HG02943 (cell line): ENCODE results near the gene ATG10.
"Not testable (repeated sequence)": the region's sequence is repeated elsewhere in the genome, so short reads cannot be mapped to it uniquely, and the experiment has no call there.

Experiments
- ATAC-seq: cut with Tn5 transposase; IDR thresholded peaks from one replicate; pipeline ENCODE4 v1.9.1; 2021; ENCODE audit warnings: mild to moderate bottlenecking, low read depth, moderate library complexity; ENCODE audit not compliant: unreplicated experiment

ATG10 gene

GRCh38 chr5:81971712-81972491, at the start of gene ATG10:
Gene ATG10 (plus strand): TSS chr5:81972023. CDS start chr5:81987571, 15,548 bp downstream.
- ATAC-seq, result peak; percentile 92

GRCh38 chr5:81922854-81923279, 49.0 kb upstream of the ATG10 start:
- no peak for ATAC-seq

GRCh38 chr5:81924442-81924841, 47.4 kb upstream of the ATG10 start:
- ATAC-seq, result no peak

- ATAC-seq, result no peak
Observed at GRCh38 chr5:81925009-81925408, 46.8 kb upstream of the ATG10 start.

GRCh38 chr5:81925981-81926380, 45.8 kb upstream of the ATG10 start:
- ATAC-seq, result no peak

- ATAC-seq, result no peak
Observed at GRCh38 chr5:81936066-81936465, 35.8 kb upstream of the ATG10 start.

GRCh38 chr5:81936750-81937149, 35.1 kb upstream of the ATG10 start:
- no peak for ATAC-seq

- ATAC-seq, result no peak
Observed at GRCh38 chr5:81942746-81943145, 29.1 kb upstream of the ATG10 start.

GRCh38 chr5:81948349-81948748, 23.5 kb upstream of the ATG10 start:
- ATAC-seq, result no peak

GRCh38 chr5:81949462-81949861, 22.4 kb upstream of the ATG10 start:
- no peak for ATAC-seq

- ATAC-seq, result no peak
Observed at GRCh38 chr5:81950996-81951395, 20.8 kb upstream of the ATG10 start.

GRCh38 chr5:81954796-81955195, 17.0 kb upstream of the ATG10 start:
- ATAC-seq, result not testable (repeated sequence)

- ATAC-seq, result not testable (repeated sequence)
Observed at GRCh38 chr5:81958129-81958528, 13.7 kb upstream of the ATG10 start.

GRCh38 chr5:81961651-81962440, 10.0 kb upstream of the ATG10 start:
- no peak for ATAC-seq

GRCh38 chr5:81963544-81963943, 8.3 kb upstream of the ATG10 start:
- ATAC-seq, result no peak

GRCh38 chr5:81965524-81965923, 6.3 kb upstream of the ATG10 start:
- ATAC-seq, result no peak

GRCh38 chr5:81969226-81969625, 2.6 kb upstream of the ATG10 start:
- ATAC-seq, result no peak

- ATAC-seq, result no peak
Observed at GRCh38 chr5:81969912-81970311, 1.9 kb upstream of the ATG10 start.

- ATAC-seq, result no peak
Observed at GRCh38 chr5:81971111-81971711, 612 bp upstream of the ATG10 start.

GRCh38 chr5:81972492-81972783, 615 bp downstream of the ATG10 start:
- peak; percentile 46 for ATAC-seq

- ATAC-seq, result no peak
Observed at GRCh38 chr5:81980160-81980559, 8.3 kb downstream of the ATG10 start.
